HG03469 (cell line): ENCODE data around the gene ASB2.

ENCODE experiments used
- ATAC-seq: cut with Tn5 transposase; IDR thresholded peaks from one replicate; pipeline ENCODE4 v1.9.1; 2021; ENCODE audit warnings: mild to moderate bottlenecking, moderate library complexity, moderate number of reproducible peaks; ENCODE audit not compliant: unreplicated experiment

ASB2 gene

GRCh38 chr14:93909429-93910128, 66.8 kb downstream of the ASB2 start:
- no peak for ATAC-seq

GRCh38 chr14:93906341-93907329, 69.7 kb downstream of the ASB2 start:
- ATAC-seq: no peak

- ATAC-seq: no peak
These were observed 70.7 kb downstream of the ASB2 start for GRCh38 chr14:93905623-93906022.

- no peak for ATAC-seq
These were observed 72.8 kb downstream of the ASB2 start for GRCh38 chr14:93903342-93904184.

- no peak for ATAC-seq
These were observed 73.6 kb downstream of the ASB2 start for GRCh38 chr14:93902619-93903307.

GRCh38 chr14:93901813-93902212, 74.6 kb downstream of the ASB2 start:
- no peak for ATAC-seq

- no peak for ATAC-seq
These were observed 77.6 kb downstream of the ASB2 start for GRCh38 chr14:93898731-93899130.

- ATAC-seq: no peak
These were observed 78.2 kb downstream of the ASB2 start for GRCh38 chr14:93898081-93898611.

- ATAC-seq: no peak
These were observed 78.9 kb downstream of the ASB2 start for GRCh38 chr14:93897476-93897845.

- ATAC-seq: no peak
These were observed 81.3 kb downstream of the ASB2 start for GRCh38 chr14:93895023-93895604.

GRCh38 chr14:93893661-93894261, 82.6 kb downstream of the ASB2 start:
- no peak for ATAC-seq

- no peak for ATAC-seq
These were observed 83.3 kb downstream of the ASB2 start for GRCh38 chr14:93892923-93893558.

GRCh38 chr14:93892505-93892839, 83.9 kb downstream of the ASB2 start:
- ATAC-seq: no peak

- ATAC-seq: no peak
These were observed 84.4 kb downstream of the ASB2 start for GRCh38 chr14:93891756-93892504.

- ATAC-seq: no peak
These were observed 86.5 kb downstream of the ASB2 start for GRCh38 chr14:93889739-93890483.

- ATAC-seq: no peak
These were observed 87.4 kb downstream of the ASB2 start for GRCh38 chr14:93888995-93889394.

- ATAC-seq: no peak
These were observed 91.4 kb downstream of the ASB2 start for GRCh38 chr14:93884950-93885349.
